ENCODE results near the gene TNFRSF12A. TPM values are rescaled to one million over a fixed set of nuclear protein-coding genes. Genes with fewer than 3 reads are reported as not detected.

The TNFRSF12A gene
- total and polyA plus RNA-seq, 2 of the 8 experiments (the other 6 are each of a cell fraction or from before 2014, with no cell fraction given) = 81.0 to 82.5 TPM

DNA sequence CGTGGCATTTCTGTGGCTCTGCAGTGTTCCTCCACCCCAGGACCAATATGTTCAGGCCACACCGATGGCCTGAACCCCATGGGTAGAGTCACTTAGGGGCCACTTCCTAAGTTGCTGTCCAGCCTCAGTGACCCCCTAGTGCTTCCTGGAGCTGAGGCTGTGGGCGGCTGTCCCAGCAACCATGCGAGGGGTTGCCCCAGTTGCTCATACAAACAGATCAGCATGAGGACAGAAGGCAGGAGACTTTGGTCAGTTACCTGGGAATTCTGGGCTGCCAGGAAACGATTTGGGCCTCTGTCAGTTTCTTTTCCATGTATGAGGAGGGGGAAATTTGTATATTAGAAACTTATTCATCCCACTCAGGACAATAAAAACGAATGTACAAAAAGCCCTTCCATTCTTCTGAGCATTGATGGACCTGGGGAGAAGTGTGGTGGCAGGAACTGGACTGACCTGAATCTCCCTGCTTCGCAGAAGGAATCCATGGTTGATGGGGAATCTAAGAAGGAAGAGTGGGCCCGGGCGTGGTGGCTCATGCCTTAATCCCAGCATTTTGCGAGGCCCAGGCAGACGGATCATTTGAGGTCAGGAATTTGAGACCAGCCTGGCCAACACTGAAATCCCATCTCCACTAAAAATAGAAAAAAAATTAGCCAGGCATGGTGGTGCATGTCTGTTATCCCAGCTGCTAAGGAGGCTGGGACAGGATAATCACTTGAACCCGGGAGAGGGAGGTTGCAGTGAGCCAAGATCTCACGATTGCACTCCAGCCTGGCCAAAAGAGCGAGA, 40.4 kb downstream of the TNFRSF12A start (continued):
- TF ChIP-seq TCF12 (IDR thresholded peaks at IDR 0.05; ENCODE audit: low read depth, low read length) (no peak), KDM5A (IDR thresholded peaks at IDR 0.05; ENCODE audit: low read length) (no peak)
- TF ChIP-seq, protein P1, sequence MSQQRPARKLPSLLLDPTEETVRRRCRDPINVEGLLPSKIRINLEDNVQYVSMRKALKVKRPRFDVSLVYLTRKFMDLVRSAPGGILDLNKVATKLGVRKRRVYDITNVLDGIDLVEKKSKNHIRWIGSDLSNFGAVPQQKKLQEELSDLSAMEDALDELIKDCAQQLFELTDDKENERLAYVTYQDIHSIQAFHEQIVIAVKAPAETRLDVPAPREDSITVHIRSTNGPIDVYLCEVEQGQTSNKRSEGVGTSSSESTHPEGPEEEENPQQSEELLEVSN (IDR thresholded peaks at IDR 0.05) = no peak
- TF ChIP-seq, protein P2, sequence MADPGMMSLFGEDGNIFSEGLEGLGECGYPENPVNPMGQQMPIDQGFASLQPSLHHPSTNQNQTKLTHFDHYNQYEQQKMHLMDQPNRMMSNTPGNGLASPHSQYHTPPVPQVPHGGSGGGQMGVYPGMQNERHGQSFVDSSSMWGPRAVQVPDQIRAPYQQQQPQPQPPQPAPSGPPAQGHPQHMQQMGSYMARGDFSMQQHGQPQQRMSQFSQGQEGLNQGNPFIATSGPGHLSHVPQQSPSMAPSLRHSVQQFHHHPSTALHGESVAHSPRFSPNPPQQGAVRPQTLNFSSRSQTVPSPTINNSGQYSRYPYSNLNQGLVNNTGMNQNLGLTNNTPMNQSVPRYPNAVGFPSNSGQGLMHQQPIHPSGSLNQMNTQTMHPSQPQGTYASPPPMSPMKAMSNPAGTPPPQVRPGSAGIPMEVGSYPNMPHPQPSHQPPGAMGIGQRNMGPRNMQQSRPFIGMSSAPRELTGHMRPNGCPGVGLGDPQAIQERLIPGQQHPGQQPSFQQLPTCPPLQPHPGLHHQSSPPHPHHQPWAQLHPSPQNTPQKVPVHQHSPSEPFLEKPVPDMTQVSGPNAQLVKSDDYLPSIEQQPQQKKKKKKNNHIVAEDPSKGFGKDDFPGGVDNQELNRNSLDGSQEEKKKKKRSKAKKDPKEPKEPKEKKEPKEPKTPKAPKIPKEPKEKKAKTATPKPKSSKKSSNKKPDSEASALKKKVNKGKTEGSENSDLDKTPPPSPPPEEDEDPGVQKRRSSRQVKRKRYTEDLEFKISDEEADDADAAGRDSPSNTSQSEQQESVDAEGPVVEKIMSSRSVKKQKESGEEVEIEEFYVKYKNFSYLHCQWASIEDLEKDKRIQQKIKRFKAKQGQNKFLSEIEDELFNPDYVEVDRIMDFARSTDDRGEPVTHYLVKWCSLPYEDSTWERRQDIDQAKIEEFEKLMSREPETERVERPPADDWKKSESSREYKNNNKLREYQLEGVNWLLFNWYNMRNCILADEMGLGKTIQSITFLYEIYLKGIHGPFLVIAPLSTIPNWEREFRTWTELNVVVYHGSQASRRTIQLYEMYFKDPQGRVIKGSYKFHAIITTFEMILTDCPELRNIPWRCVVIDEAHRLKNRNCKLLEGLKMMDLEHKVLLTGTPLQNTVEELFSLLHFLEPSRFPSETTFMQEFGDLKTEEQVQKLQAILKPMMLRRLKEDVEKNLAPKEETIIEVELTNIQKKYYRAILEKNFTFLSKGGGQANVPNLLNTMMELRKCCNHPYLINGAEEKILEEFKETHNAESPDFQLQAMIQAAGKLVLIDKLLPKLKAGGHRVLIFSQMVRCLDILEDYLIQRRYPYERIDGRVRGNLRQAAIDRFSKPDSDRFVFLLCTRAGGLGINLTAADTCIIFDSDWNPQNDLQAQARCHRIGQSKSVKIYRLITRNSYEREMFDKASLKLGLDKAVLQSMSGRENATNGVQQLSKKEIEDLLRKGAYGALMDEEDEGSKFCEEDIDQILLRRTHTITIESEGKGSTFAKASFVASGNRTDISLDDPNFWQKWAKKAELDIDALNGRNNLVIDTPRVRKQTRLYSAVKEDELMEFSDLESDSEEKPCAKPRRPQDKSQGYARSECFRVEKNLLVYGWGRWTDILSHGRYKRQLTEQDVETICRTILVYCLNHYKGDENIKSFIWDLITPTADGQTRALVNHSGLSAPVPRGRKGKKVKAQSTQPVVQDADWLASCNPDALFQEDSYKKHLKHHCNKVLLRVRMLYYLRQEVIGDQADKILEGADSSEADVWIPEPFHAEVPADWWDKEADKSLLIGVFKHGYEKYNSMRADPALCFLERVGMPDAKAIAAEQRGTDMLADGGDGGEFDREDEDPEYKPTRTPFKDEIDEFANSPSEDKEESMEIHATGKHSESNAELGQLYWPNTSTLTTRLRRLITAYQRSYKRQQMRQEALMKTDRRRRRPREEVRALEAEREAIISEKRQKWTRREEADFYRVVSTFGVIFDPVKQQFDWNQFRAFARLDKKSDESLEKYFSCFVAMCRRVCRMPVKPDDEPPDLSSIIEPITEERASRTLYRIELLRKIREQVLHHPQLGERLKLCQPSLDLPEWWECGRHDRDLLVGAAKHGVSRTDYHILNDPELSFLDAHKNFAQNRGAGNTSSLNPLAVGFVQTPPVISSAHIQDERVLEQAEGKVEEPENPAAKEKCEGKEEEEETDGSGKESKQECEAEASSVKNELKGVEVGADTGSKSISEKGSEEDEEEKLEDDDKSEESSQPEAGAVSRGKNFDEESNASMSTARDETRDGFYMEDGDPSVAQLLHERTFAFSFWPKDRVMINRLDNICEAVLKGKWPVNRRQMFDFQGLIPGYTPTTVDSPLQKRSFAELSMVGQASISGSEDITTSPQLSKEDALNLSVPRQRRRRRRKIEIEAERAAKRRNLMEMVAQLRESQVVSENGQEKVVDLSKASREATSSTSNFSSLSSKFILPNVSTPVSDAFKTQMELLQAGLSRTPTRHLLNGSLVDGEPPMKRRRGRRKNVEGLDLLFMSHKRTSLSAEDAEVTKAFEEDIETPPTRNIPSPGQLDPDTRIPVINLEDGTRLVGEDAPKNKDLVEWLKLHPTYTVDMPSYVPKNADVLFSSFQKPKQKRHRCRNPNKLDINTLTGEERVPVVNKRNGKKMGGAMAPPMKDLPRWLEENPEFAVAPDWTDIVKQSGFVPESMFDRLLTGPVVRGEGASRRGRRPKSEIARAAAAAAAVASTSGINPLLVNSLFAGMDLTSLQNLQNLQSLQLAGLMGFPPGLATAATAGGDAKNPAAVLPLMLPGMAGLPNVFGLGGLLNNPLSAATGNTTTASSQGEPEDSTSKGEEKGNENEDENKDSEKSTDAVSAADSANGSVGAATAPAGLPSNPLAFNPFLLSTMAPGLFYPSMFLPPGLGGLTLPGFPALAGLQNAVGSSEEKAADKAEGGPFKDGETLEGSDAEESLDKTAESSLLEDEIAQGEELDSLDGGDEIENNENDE (IDR thresholded peaks at IDR 0.05; ENCODE audit: insufficient replicate concordance, low read length) = no peak
